NCI-H460 (cell line): Measurements from ENCODE around the gene CMTM1. TPM values are rescaled to one million over a fixed set of nuclear protein-coding genes. Genes with fewer than 3 reads are reported as not detected.
"Not testable (repeated sequence)": the region's sequence is repeated elsewhere in the genome, so short reads cannot be mapped to it uniquely, and the experiment has no call there.

Experiments
- DNase-seq: peaks from one replicate; pipeline ENCODE4 v3.0.0-alpha.2; 2016; ENCODE audit warnings: low read depth; ENCODE audit errors: extremely low read depth
- total RNA-seq: library from RNA; depleted of rRNA; stranded (reverse); fragments of >200 nt; shearing (Covaris generic); gene quantifications from 2 replicates; pipeline ENCODE4 v1.2.3, GENCODE V29; 2014

Gene CMTM1
- total RNA-seq, 1 experiment from 2014 or later, result 3.2 TPM

DNA sequence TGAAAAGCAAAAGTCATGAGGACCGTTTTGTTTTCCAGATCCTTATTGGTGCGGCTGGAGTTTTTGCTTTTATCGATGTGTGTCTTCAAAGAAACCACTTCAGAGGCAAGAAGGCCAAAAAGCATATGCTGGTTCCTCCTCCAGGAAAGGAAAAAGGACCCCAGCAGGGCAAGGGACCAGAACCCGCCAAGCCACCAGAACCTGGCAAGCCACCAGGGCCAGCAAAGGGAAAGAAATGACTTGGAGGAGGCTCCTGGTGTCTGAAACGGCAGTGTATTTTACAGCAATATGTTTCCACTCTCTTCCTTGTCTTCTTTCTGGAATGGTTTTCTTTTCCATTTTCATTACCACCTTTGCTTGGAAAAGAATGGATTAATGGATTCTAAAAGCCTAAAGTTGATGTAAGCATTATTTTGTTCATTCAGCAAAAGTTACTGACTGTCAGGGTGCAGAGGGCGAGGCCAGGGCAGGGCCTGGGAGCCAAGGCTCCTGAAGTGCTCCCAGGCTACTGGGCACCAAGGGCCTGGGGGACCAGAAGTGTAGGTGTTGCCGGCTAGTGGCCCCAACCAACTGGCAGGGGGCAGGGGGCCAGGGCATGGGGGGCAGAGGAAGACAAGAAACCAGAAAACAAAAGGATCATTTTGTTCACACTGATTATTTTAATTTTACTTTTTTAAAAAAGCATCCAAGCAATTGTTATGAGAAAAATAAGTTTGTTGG, 21.8 kb downstream of the CMTM1 start:
- DNase-seq, result no peak

DNA sequence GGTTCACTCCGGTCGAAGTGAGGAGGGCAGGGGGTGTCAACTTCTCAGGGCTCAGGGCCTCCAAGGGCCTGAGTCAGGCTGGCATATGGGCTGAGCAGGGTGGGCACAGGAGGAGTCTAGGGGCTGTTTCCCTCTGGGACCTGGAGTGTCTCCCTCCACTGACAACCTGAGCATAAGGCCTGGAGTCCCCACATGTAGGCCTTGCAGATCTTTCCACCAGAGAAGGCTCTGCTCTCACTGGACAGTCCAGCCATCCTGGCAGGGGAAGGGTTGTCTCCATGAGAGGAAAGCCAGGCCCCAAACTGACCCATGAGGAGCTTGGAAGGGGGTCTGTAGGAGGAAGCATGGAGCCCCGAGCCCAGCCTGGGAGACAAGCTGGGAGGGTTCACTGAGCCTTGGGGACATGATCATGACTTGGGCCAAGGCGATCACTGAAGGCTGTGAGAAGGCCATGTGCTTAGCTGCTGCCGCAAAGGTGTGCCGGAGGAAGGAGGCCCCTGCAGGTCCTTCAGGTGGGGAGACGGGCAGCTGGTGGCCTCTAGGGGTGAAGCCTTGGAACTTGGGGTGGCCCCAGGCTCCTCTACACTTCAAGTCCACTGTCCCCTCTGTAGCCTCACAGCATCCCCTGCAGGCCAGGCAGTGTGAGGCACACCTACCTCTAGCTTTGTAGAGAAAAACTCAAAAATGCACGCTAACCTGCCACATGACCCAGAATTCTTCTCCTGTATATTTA, 22.9 kb downstream of the CMTM1 start:
- DNase-seq, result no peak

DNA sequence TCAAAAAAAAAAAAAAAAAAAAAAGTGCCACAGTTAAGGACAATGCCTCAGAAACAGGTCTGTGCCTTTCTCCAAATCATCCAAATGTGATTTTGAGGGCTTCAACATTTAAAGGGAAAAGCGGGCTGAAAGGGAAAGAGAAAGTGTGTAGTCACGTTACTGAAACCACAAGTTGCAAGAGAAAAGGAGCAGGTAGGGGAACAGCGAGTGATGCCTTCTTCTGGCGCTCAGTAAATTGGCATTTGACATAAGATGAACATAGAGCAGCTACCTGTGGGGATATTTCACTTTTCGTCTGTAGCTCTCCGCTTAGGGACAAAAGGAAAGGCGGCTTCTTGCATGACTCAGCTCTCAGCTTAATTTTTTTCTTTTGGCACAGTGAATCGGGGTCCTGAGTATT, 24.1 kb downstream of the CMTM1 start:
- no peak for DNase-seq

DNA sequence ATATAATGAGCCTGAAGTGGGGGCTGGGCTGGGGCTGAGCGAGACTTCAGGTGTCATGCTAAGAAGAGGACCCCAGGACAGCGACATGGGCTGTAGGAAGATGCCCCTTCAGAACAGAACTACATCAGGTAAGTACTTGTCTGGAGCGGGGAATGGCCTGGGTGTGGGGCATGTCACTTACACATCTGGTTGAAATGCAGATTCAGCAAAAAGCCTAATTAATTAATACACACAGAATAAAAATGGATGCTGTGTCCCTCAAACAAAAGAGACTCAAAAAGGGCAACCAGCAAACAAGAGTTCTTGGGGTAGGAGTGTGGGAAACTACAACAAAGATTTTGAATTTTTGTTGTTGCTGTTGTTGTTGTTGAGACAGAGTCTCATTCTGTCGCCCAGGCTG, 24.8 kb downstream of the CMTM1 start:
- DNase-seq, result no peak

DNA sequence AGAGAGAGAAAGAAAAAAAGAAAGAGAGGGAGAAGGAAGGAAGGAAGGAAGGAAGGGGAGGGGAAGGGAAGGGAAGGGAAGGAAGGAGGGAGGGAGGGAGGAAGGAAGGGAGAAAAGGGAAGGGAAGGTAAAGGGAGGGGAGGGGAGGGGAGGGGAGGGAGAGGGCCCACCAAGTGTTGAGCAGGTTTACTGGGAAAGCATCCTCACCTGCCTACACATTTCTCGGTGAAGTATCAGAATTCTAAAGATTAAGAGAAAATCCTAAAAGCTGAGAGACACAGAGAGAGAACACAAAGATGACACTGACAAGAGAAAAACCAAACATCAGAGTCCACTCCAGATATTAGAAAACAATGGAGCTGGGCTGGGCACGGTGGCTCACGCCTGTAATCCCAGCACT, 26.0 kb downstream of the CMTM1 start:
- DNase-seq, result no peak

DNA sequence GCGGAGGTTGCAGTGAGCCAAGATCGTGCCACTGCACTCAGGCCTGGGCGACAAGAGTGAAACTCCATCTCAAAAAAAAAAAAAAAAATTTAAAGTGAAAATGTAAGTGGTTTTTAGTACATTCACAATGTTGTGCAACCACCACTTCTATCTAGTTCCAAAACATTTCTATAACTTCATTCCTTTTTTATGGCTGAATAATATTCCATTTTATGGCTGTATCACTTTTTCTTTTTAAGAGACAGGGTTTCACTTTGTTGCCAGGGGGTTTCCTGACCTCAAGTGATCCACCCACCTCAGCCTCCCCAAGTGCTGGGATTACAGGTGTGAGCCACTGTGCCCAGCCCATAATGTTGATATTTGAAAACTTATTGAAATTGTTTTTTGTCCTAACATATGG, 26.6 kb downstream of the CMTM1 start:
- no peak for DNase-seq

DNA sequence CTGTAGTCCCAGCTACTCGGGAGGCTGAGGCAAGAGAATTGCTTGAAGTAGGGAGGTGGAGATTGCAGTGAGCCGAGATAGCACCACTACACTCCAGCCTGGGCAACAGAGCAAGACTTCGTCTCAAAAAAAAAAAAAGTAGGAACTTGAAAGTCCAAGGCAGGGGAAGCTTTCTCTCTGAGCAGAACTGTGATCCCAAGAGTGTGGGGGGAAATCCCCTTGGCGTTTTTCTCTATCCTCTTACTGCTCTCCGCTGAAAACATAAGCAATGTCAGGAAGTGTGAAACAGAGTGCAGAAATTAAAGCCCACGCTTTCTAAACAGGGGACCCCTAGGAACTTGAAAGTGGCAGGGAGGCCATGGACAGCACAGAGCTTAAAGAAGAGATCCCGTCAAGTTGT, 28.5 kb downstream of the CMTM1 start:
- no peak for DNase-seq

DNA sequence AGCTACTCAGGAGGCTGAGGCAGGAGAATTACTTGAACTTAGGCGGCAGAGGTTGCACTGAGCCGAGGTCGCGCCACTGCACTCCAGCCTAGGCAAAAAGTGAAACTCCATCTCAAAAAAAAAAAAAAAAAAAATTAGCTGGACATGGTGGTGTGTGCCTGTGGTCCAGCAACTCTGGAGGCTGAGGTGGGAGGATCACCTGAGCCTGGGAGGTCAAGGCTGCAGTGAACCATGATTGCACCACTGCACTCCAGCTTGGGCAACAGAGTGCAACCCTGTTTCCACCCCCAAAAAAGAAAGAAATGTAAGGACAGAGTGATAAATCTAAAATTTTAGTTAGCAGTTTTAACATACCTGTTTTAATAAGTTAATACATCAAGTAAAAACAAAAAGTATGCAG, 30.3 kb downstream of the CMTM1 start:
- not testable (repeated sequence) for DNase-seq

DNA sequence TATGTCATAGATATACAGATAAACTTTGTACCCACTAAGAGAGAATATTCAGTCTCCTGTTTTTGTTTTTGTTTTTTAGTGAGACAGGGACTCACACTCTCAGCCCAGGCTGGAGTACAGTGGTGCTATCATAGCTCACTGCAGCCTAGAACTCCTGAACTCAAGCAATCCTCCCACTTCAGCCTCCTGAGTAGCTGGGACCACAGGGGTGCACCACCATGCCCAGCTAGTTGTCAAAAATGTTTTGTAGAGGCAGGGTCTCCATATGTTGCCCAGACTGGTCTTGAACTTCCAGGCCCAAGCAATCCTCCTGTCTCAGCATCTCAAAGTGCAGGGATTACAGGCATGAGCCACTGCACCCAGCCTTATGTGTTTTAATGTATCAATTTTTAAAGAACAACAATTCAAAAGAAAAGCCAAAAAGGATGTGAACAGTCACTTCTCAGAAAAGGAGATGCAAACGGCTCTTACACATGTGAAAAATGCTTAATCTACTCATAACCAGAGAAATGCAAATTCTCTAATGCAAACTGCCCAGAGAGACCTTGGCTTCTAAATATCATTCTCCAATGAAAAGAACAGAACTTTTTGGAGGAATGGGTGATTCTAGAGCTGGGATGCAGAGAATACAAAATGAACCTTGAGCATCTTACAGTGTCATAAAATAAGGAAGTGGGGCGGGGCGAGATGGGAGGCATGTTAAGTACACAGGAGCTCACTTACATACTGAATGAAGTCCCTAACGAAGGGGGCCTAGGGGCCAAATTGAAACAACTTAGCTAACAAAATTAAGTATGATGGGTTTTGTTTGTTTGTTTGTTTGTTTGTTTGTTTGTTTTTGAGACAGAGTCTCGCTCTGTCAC, 31.0 kb downstream of the CMTM1 start:
- DNase-seq, result no peak

DNA sequence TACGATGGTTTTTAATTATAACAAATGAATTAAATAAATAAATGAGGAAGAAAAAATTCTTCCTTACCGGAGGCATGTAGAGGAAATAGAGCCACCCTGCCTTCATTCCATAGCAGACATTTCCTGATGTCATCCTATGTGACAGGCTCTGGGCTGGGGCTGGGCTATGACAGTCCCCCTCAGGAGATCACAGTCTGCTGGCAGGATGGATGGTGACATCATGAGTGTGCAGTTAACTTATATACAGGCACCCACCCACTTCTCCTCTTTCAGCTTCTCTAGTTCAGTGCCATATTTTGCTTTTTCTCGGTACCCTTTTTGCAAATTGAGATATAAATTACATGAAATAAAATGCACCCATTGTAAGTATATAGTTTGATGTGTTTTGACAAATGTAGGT, 31.9 kb downstream of the CMTM1 start:
- DNase-seq, result no peak

DNA sequence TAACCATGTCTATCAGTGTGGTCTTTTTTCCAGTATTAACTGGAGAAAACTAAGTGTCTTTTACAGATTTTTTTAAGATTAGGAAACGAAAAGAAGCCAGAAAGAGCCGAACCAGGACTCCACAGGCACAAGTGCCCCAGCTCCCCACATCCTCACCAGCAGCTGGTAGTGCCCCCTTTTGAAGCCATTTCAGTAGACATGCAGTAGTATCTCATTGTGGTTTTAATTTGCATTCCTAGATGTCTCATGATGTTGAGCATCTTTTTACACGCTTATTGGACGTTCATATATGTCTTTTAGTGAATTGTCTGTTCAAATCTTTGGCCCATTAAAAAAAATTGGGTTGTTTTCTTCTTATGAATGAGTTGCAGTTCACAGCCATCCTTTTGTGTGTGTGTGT, 33.5 kb downstream of the CMTM1 start:
- DNase-seq, result no peak

DNA sequence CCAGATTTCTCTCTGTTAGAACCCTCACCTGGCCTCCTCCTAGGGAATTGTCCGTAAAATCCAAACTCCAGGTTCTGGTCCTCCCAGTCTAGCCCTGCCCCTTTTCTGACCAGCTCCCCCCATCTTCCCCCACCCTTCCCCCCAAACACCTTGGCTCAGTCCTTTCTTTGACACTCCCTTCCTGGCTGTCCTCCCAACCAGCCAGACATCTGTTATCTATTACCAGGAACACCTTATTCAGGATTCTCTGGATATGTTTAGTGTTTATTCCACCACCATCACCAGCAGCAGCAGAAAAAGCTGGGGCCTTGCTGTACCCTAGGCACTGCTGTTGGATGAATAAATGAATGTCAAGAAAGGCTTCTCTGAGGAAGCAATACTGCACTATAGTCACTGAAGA, 34.2 kb downstream of the CMTM1 start:
- DNase-seq, result no peak

DNA sequence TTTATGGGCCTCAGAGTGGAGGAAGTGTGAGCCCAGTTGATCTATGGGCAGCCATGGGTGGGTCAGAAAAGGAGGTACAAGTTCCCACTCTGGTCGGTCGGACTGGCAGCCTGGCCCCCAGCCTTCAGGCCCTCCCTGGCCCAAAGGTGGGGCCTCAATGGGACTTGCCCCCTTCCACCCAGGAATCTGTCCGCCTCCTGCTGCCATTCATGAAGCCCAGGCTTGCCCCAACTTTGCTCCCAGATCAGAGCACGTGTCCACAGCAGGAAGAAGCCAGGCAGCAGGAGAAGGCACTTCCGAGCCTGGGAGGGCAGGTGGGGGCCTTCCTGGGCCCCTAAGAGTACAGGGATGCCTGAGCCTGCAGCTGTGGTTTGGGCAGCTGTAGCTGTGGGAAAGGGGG, 35.2 kb downstream of the CMTM1 start:
- DNase-seq, result no peak

DNA sequence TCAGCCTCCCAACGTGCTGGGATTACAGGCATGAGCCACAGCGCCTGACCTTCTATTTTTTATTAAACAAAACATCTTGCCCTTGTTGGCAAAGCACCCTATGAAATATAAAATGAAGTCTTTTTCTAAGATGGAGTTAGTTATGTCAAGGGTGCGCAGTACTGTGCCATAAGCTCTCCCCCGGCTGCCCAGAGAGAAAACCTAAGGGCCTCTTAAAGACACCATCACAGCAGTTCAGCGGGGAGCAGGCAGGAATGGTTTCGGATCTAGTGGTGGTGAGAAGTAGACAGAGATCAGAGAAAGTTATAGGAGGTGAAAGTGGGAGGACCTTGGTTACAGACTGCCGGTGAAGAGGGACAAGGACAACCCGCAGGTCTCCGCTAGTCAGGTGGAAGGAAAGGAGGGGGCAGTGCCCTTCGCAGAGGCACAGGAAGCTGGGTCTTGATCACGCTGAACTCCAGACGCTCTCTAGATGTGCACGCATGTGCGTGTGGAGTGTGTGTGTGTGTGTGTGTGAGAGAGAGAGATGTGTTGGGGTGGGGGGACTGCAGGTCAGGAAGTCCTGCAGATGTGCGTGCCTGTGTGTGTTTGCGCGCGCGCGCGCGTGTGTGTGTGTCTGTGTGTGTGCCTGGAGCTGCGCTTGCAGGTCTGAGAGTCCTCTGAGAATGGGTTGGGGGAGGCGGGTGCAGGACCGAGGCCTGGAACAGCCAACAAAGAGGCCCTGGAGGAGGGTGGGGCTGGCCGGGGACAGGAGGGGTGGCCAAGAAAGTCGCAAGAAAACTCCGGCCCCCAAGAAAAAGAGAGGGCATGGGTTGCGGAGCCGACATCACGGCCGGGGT, 37.5 kb downstream of the CMTM1 start:
- DNase-seq, result no peak

DNA sequence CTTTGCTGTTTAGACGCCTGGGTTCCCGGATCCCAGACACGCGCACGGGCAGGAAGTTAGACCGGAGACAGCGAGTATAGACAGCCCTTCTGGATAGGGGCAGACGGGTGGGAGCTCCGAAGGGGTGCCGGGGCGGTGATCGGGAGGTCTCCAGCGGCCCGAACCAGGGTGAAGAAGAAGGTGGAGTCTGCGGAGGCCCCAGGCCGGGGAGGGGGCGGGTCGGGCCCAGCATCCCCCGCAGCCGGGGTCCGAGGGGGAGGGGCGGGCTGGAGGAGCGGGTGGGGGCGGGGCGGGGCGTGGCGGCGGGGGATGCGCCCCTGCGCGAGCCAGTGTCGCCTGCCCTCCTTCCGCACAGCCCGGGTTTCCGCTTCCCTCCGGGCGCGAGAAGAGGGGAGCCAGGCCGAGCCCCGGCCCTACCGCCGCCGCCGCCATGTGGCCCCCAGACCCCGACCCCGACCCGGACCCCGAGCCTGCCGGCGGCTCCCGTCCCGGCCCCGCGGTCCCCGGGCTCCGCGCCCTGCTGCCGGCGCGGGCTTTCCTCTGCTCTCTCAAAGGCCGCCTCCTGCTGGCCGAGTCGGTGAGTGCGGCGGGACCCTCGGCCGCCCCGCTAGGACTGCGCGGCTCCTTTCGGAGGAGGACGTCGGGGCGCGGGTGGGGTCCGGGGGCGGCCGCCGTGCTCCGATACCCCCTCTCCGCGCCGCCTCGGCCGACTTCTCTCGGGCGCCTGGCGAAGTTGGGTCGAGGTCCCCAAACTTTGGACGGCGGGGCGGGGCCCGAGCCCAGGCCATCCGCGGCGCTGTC, 38.3 kb downstream of the CMTM1 start, which contains the start of gene CMTM3:
Gene CMTM3, plus strand, starts transcription at position 329 of the 801 bp plus-strand sequence. Its CDS starts 102 bp downstream, at position 431.
- peak; percentile 46 for DNase-seq

DNA sequence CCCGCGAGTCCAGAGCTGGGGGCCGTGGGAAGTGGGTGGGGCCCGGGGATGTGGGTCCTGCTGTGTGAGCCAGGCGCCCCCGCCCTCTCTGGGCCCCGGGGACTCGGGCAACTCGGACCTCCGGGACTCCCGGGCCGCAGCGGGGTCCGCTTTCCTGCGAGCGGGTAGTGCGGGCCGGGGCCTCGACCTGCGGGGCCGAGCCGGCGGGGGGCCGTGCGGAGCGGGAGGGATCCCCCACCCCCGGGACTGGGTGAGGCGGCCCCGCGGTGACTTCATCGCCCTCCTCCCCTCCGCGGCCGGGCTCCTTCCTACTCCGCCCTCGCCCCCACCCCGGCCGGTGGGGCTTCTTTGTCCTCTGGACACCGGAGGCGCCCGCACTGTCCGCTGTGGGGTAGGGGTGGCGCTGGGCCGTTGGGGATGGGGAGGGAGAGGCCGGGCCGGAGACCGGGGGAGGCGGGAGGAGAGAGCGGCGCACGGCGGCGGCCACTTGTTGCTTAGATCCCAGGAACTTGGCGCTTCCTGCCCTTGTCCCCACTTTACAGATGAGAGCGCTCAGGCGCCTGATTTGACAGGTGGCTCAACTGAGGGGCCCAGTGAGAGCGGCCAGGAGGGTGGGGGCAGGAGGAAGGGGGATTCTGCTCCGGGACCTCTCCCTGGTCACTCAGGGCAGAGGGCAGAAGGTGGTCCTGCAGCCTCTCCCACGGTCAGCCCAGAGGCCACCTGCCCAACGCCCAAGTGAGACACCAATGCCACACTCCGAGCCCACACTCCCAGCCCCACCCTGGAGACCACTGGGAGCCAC, 39.1 kb downstream of the CMTM1 start:
- DNase-seq, result no peak

DNA sequence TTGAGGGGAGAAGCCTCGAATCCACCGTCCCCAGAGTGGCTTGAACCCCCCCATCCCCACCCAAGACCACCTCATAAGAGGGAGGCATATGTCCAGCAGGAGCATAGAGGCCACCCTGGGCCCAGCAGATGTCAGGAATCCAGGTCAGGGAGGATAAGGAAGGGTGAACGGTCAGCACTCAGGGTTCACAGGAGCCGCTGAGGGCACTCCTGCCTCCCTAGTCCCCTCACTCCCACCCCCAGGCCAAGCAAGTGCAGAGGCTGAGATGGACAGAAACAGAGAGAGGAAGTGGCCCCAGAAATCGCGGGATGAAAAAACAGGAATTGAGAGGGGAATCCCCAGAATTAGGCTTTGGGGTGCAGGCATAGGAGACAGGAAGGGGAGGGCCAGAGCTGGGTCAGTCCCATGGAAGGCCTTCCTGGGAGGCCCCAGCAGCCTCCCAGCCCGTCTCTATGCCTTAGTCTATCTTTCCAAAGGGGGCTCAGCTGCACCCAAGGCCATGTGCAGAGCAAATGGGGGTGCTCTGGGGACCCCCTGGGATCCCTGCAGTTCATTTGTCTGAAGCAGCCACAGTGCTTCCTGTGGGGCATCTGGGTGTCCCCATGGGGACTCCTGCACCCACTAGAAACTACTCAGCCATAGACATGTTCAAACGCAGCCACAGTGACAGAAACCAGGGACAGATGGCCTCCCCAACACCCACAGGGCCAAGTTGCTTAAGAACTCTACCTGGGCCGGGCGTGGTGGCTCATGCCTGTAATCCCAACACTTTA, 39.9 kb downstream of the CMTM1 start:
- no peak for DNase-seq
